Spleen (tissue), 11 donors: ENCODE measurements around the gene ATXN7L1. TPM values are rescaled to one million over a fixed set of nuclear protein-coding genes. Genes with fewer than 3 reads are reported as not detected.

ENCODE experiments used
- DNase-seq: peaks from one replicate; pipeline ENCODE4 v3.0.0-alpha.2; 2020
- H3K27ac ChIP-seq, 8 donors: fragments of 200-600 bp; sonication (generic) in 7 of 8; 1 replicate in 4 of 8; 2 replicates in 4 of 8; pipeline versions ENCODE4 v1.5.0 to v1.8.0; 2016 to 2021; ENCODE audit warnings: inconsistent platforms in 4 of 8, mild to moderate bottlenecking in 4 of 8, moderate library complexity in 1 of 8
- H3K27me3 ChIP-seq, 7 donors: fragments of 200-600 bp; sonication (generic) in 6 of 7; replicated peaks in 1 of 7; 1 replicate in 4 of 7; 2 replicates in 3 of 7; pipeline versions ENCODE4 v1.5.0 to v1.8.0; 2016 to 2021; ENCODE audit warnings: inconsistent platforms in 3 of 7, mild to moderate bottlenecking in 1 of 7
- H3K36me3 ChIP-seq, 6 donors: fragments of 200-600 bp; sonication (generic) in 5 of 6; 1 replicate in 4 of 6; 2 replicates in 2 of 6; pipeline versions ENCODE4 v1.5.0 to v1.8.0; 2016 to 2021; ENCODE audit warnings: inconsistent platforms in 2 of 6
- H3K4me1 ChIP-seq, 6 donors: fragments of 200-600 bp; sonication (generic) in 5 of 6; 1 replicate in 3 of 6; 2 replicates in 3 of 6; pipeline versions ENCODE4 v1.5.0 to v1.8.0; 2016 to 2021; ENCODE audit warnings: inconsistent platforms in 3 of 6
- H3K4me3 ChIP-seq, 8 donors: fragments of 200-600 bp; sonication (generic) in 7 of 8; 1 replicate in 4 of 8; 2 replicates in 4 of 8; pipeline versions ENCODE4 v1.5.0 to v1.8.0; 2016 to 2021; ENCODE audit warnings: inconsistent platforms in 4 of 8, mild to moderate bottlenecking in 4 of 8, moderate library complexity in 2 of 8
- H3K9me3 ChIP-seq, 8 donors: fragments of 200-600 bp; sonication (generic) in 7 of 8; 1 replicate in 4 of 8; 2 replicates in 4 of 8; pipeline versions ENCODE4 v1.5.0 to v1.8.0; 2016 to 2021; ENCODE audit warnings: inconsistent platforms in 4 of 8
- POLR2A ChIP-seq, 3 donors: fragments of 450-650 bp; IDR thresholded peaks; one replicate each; pipeline ENCODE4 v1.5.1; 2017; ENCODE audit warnings: antibody characterized with exemption in 3 of 3, mild to moderate bottlenecking in 1 of 3
- POLR2AphosphoS5 ChIP-seq, 3 donors: sonication (generic); formaldehyde crosslinking; IDR thresholded peaks; one replicate each; pipeline ENCODE4 v1.5.1; 2017; ENCODE audit warnings: antibody characterized with exemption in 3 of 3
- WGBS, 5 donors: extraction: QIAGEN DNeasy Blood & Tissue Kit in 3 of 5; methylation state at CpG; one replicate each; pipeline versions ENCODE4 v1.1.5 to v1.1.7; 2013 to 2018; 5-methylcytosine and 5-hydroxymethylcytosine counted together
- intact Hi-C: fragments of 100-400 bp; cut with DNase I; formaldehyde crosslinking; loops from one replicate; pipeline ENCODE4 v1.15.0; 2023; ENCODE audit warnings: low total_unique reads
- polyA plus RNA-seq, 3 donors: library from polyadenylated mRNA; stranded (reverse); fragments of 200-250 nt; gene quantifications; one replicate each; pipeline ENCODE4 v1.2.1, GENCODE V29; 2013
- total RNA-seq, 7 donors: library from RNA; depleted of rRNA in 3 of 7; stranded (reverse); fragments of >200 nt in 3 of 7; fragmentation: NEBNext Ultra II Directional in 4 of 7; extraction: Animal tissue kit (Norgen Biotek cat#: 25700) in 4 of 7; gene quantifications; one replicate each; pipeline versions ENCODE4 v1.1.0 to v1.2.1, GENCODE V29; 2016 to 2021
- TF ChIP-seq, protein P1 (sequence below), 11 experiments: fragments of 200-600 bp in 7 of 11; fragments of 450-650 bp in 4 of 11; sonication (generic) in 4 of 11; IDR thresholded peaks in 8 of 11; conservative IDR thresholded peaks in 3 of 11; 1 replicate in 7 of 11; 2 replicates in 4 of 11; pipeline versions ENCODE4 v1.4.0 to v1.8.0; 2016 to 2021; ENCODE audit warnings: antibody characterized with exemption in 11 of 11, inconsistent platforms in 4 of 11, mild to moderate bottlenecking in 1 of 11
- donor health status: healthy with polysubstance abuse.
- donor health status: DM: no; HTN: no; CAD: no; lungs with moderate emphysema.
- donor health status: DM: no; HTN: no; CAD: no.
- donor health status: Bipolar disorder and iron deficiency.
- donor health status: healthy.
- donor health status: DM: no; HTN: no; CAD: no.
- donor health status: DM: yes; HTN: yes; CAD: no.

Gene ATXN7L1
- total and polyA plus RNA-seq, 10 donors: 2.4 to 29.3 (median 18.4) TPM

DNA sequence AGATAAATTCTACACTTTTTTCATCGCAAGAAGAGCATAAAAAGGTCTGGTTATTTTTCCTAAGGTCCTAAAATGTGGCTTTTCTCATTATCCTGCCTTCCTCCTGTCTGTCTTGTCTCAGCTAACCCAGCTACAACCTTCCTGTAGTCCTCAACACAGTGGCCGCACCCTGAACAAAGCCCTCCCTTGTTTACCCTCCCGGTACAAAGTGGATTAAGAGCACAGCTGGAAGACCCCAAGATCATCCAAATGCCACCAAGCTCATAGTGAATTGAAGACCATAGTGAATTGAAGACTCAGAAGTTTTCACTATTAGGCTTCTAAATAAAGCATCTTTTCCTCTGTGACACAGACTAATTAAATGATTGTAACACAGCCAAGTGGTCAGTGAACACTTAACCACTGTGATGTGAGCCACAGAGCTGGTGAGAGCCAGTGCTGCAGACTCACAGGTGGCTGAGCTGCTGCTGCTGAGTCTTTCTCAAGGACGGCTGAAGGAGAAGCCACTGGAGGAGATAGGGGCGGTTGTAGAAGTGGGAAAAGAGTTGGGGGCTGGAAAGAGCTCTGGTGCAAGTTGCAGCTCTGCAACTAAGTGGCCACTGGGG lies 123.6 kb downstream of the ATXN7L1 start:
- H3K4me3 ChIP-seq: no peak overlapping the region
- no peak for TF ChIP-seq POLR2A (IDR thresholded peaks at IDR 0.05)
- TF ChIP-seq POLR2AphosphoS5 (IDR thresholded peaks at IDR 0.05): no peak
- TF ChIP-seq, protein P1, sequence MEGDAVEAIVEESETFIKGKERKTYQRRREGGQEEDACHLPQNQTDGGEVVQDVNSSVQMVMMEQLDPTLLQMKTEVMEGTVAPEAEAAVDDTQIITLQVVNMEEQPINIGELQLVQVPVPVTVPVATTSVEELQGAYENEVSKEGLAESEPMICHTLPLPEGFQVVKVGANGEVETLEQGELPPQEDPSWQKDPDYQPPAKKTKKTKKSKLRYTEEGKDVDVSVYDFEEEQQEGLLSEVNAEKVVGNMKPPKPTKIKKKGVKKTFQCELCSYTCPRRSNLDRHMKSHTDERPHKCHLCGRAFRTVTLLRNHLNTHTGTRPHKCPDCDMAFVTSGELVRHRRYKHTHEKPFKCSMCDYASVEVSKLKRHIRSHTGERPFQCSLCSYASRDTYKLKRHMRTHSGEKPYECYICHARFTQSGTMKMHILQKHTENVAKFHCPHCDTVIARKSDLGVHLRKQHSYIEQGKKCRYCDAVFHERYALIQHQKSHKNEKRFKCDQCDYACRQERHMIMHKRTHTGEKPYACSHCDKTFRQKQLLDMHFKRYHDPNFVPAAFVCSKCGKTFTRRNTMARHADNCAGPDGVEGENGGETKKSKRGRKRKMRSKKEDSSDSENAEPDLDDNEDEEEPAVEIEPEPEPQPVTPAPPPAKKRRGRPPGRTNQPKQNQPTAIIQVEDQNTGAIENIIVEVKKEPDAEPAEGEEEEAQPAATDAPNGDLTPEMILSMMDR (IDR thresholded peaks at IDR 0.05 in 8 of 11, conservative IDR thresholded peaks at IDR 0.05 in 3 of 11): no peak
- no peak overlapping the region for H3K27ac ChIP-seq
- peaks cover 0 to 28% (median 0%) of the 10 kb centered on the region in 6 donors for H3K36me3 ChIP-seq
- no peaks in the 10 kb centered on the region for H3K27me3 ChIP-seq
- 92 to 97% (median 95%) methylated on average over 5 of the region's 5 CpGs for WGBS, 5 donors
- H3K4me1 ChIP-seq: no peaks in the 10 kb centered on the region
- intact Hi-C loops: no loop called here
- DNase-seq: no peak
- H3K9me3 ChIP-seq: no peaks in the 10 kb centered on the region

DNA sequence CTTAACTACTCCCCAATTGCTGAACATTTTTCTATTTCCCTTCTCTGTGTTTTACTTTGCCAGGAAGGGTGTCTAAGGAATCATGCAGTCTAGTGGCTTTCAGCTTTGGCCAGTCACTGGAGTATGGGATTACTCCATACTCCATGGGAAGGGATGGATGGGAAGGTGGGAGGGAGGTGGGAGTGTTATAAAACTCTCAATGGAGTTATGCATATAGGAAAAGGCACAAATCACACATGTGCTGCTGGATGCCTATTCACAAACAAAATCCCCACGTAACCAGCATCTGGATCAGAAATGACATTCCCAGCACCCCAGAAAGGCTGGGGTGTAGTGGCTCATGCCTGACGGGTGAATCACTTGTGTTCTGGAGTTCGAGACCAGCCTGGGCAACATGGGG lies 125.3 kb downstream of the ATXN7L1 start:
- H3K4me3 ChIP-seq: no peak overlapping the region
- TF ChIP-seq POLR2AphosphoS5 (IDR thresholded peaks at IDR 0.05) (no peak), POLR2A (IDR thresholded peaks at IDR 0.05) (no peak)
- TF ChIP-seq, protein P1 (IDR thresholded peaks at IDR 0.05 in 8 of 11, conservative IDR thresholded peaks at IDR 0.05 in 3 of 11): no peak
- no peak for DNase-seq
- peaks cover 0 to 32% (median 0%) of the 10 kb centered on the region in 6 donors for H3K36me3 ChIP-seq
- no peaks in the 10 kb centered on the region for H3K9me3 ChIP-seq
- H3K27ac ChIP-seq: no peak overlapping the region
- intact Hi-C loops: no loop called here
- 85 to 93% (median 91%) methylated on average over 3 of the region's 3 CpGs for WGBS, 5 donors
- no peaks in the 10 kb centered on the region for H3K27me3 ChIP-seq
- H3K4me1 ChIP-seq: no peaks in the 10 kb centered on the region

DNA sequence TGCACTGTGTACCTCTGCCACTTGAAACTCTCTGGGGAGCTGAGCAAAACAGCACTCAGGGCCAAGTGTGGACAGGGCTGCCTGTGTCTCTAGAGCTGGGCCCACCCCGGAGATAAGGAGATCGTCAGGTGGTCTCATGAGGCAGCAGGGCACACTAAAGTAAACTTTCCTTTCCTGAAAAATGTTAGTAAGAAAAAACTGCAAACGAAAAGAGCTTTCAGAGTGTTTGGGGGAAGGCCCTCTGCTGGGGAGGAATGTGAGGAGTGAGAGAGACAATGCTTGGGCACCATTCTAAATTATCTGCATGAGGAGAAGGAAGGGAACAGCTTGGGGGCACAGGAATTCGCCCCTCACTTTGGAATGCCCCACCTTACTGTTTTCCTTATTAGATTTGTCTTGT lies 127.7 kb downstream of the ATXN7L1 start:
- Histone ChIP-seq H3K4me3 (no peak overlapping the region), H3K4me1 (peaks cover 1 to 6% (median 4%) of the 10 kb centered on the region in 6 donors), H3K9me3 (no peaks in the 10 kb centered on the region), H3K36me3 (peaks cover 0 to 32% (median 0%) of the 10 kb centered on the region in 6 donors), H3K27me3 (no peaks in the 10 kb centered on the region), H3K27ac (no peak overlapping the region)
- no peak for DNase-seq
- WGBS, 5 donors: 74 to 86% (median 83%) methylated on average over 4 of the region's 4 CpGs
- no peak for TF ChIP-seq POLR2A (IDR thresholded peaks at IDR 0.05)
- no peak for TF ChIP-seq POLR2AphosphoS5 (IDR thresholded peaks at IDR 0.05)
- TF ChIP-seq, protein P1 (IDR thresholded peaks at IDR 0.05 in 8 of 11, conservative IDR thresholded peaks at IDR 0.05 in 3 of 11): no peak
- intact Hi-C loops: no loop called here

DNA sequence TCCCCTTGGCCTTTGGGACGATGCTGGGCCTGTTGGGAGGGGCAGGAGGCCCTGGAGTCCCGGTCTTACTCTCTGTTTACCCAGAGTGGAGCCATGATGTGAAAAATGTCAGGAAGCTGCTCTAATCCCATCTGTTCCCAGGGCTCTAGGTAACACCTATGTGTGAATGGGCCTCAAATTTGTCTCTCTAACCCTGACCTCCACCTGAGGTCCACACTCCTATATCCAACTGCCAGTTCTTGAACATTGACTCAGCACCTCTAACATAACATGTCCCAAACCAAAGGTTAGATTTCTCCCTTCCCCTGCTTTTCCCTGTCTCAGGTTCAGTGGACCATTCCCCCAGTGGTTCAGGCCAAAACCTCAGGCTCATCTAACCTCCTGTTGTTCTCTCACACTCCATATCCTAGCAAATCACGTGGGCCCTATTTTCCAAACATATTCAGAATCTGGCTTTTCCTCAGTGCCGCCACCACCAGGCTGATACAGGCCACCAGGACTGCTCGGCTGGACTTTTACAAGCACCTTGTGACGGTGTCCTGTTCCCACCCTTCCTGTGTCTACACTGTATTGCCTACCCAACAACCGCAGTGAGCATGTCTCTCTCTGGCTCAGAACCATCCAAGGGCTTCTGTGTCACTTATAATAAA lies 130.6 kb downstream of the ATXN7L1 start:
- Histone ChIP-seq H3K9me3 (no peaks in the 10 kb centered on the region), H3K4me1 (peaks cover 7 to 20% (median 16%) of the 10 kb centered on the region in 6 donors), H3K4me3 (no peak overlapping the region), H3K27me3 (no peaks in the 10 kb centered on the region), H3K27ac (no peak overlapping the region), H3K36me3 (peaks cover 0 to 22% (median 0%) of the 10 kb centered on the region in 6 donors)
- DNase-seq: no peak
- intact Hi-C loops: no loop called here
- TF ChIP-seq, protein P1 (IDR thresholded peaks at IDR 0.05 in 8 of 11, conservative IDR thresholded peaks at IDR 0.05 in 3 of 11): no peak
- no peak for TF ChIP-seq POLR2AphosphoS5 (IDR thresholded peaks at IDR 0.05)
- TF ChIP-seq POLR2A (IDR thresholded peaks at IDR 0.05): no peak
- WGBS, 5 donors: 93 to 97% (median 94%) methylated on average over 7 of the region's 7 CpGs
